ENCODE measurements around the gene TMEM132C.

DNA sequence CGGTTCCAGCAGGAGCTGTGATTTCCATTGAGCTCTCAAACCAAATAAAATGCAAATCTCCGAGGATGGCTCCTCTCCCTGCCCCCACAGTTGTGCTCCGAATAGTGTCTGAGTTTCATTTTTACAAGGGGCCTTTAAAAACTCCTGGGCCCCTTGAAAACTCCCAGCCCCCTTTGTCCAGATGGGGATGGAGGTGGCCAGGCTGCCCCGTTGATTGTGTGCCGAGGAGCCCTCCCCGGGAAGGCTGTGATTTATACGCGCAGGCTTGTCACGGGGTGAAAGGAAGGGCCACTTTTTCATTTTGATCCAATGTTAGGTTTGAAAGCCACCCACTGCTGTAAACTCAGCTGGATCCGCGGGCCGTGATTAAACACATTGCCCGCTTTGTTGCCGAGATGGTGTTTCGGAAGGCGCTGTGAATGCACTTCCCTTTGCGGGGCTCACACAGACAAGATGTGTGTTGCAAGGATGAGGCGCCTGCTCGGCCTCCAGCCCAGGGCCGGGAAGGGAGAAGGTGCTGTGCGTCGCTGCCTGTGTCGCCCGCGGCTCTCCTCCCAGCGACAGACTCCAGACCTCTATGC, 98.8 kb downstream of the TMEM132C start:
- TF ChIP-seq, protein P1, sequence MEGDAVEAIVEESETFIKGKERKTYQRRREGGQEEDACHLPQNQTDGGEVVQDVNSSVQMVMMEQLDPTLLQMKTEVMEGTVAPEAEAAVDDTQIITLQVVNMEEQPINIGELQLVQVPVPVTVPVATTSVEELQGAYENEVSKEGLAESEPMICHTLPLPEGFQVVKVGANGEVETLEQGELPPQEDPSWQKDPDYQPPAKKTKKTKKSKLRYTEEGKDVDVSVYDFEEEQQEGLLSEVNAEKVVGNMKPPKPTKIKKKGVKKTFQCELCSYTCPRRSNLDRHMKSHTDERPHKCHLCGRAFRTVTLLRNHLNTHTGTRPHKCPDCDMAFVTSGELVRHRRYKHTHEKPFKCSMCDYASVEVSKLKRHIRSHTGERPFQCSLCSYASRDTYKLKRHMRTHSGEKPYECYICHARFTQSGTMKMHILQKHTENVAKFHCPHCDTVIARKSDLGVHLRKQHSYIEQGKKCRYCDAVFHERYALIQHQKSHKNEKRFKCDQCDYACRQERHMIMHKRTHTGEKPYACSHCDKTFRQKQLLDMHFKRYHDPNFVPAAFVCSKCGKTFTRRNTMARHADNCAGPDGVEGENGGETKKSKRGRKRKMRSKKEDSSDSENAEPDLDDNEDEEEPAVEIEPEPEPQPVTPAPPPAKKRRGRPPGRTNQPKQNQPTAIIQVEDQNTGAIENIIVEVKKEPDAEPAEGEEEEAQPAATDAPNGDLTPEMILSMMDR (IDR thresholded peaks at IDR 0.05): no peak
- no peak for TF ChIP-seq ZFX (IDR thresholded peaks at IDR 0.05; ENCODE audit: borderline replicate concordance)
